ENCODE measurements around the gene AKT1.

DNA sequence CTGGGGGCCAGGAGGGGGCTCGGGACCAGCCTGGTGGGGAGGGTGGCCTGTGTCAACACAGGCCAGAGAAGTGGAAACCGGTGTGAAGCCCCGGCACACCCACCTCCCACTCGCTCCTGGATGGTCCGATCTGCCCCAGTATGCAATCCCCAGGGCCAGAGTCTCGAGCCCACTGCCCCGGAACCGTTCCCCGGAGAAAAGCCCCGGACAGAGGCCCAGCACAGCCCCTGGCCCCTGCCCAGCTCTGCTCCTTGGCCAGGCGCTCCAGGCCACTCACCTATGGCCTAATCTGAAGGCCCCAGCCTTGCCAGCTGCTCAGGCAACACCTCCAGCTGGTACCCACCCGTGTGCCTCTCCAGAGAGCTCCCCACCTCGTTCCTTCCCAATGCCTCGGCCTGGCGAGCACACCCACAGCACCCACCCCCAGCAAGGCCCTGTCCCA, 17.7 kb downstream of the AKT1 start:
- TF ChIP-seq, protein P1, sequence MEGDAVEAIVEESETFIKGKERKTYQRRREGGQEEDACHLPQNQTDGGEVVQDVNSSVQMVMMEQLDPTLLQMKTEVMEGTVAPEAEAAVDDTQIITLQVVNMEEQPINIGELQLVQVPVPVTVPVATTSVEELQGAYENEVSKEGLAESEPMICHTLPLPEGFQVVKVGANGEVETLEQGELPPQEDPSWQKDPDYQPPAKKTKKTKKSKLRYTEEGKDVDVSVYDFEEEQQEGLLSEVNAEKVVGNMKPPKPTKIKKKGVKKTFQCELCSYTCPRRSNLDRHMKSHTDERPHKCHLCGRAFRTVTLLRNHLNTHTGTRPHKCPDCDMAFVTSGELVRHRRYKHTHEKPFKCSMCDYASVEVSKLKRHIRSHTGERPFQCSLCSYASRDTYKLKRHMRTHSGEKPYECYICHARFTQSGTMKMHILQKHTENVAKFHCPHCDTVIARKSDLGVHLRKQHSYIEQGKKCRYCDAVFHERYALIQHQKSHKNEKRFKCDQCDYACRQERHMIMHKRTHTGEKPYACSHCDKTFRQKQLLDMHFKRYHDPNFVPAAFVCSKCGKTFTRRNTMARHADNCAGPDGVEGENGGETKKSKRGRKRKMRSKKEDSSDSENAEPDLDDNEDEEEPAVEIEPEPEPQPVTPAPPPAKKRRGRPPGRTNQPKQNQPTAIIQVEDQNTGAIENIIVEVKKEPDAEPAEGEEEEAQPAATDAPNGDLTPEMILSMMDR (IDR thresholded peaks at IDR 0.05), result no peak
- no peak for TF ChIP-seq POLR2A (IDR thresholded peaks at IDR 0.05)
- no peak for TF ChIP-seq POLR2AphosphoS5 (IDR thresholded peaks at IDR 0.05)
